H9 (cell line): Measurements from ENCODE around the gene NCBP3. TPM values are rescaled to one million over a fixed set of nuclear protein-coding genes. Genes with fewer than 3 reads are reported as not detected.

Experiments
- DNase-seq: peaks from one replicate; pipeline ENCODE4 v3.0.0-alpha.2; 2017
- H2AFZ ChIP-seq: one replicate; pipeline ENCODE4 v1.6.1; 2013; ENCODE audit warnings: mild to moderate bottlenecking, low read length, control low read depth, moderate library complexity
- H2AK5ac ChIP-seq: 2 replicates; pipeline ENCODE4 v1.6.1; 2013; ENCODE audit warnings: low read length, control low read depth, mixed read lengths; ENCODE audit not compliant: insufficient read length
- H2BK120ac ChIP-seq: one replicate; pipeline ENCODE4 v1.6.1; 2013; ENCODE audit warnings: low read depth, mild to moderate bottlenecking, low read length, control low read depth, inconsistent platforms; ENCODE audit not compliant: poor library complexity, severe bottlenecking
- H2BK12ac ChIP-seq: 2 replicates; pipeline ENCODE4 v1.6.1; 2013; ENCODE audit warnings: low read length, control low read depth, mixed read lengths, low read depth; ENCODE audit not compliant: insufficient read length
- H2BK15ac ChIP-seq: 2 replicates; pipeline ENCODE4 v1.6.1; 2013; ENCODE audit warnings: low read depth, low read length, control low read depth
- H2BK20ac ChIP-seq: one replicate; pipeline ENCODE4 v1.6.1; 2013; ENCODE audit warnings: low read depth, mild to moderate bottlenecking, low read length, control low read depth, inconsistent platforms; ENCODE audit not compliant: poor library complexity, severe bottlenecking
- H2BK5ac ChIP-seq: 2 replicates; pipeline ENCODE4 v1.6.1; 2013; ENCODE audit warnings: low read length, control low read depth, mixed read lengths; ENCODE audit not compliant: insufficient read length
- H3K14ac ChIP-seq: 2 replicates; pipeline ENCODE4 v1.6.1; 2013; ENCODE audit warnings: low read length, control low read depth; ENCODE audit not compliant: insufficient read depth
- H3K18ac ChIP-seq: 2 replicates; pipeline ENCODE4 v1.6.1; 2013; ENCODE audit warnings: low read depth, mild to moderate bottlenecking, mixed read lengths, low read length, control low read depth; ENCODE audit not compliant: insufficient read length
- H3K23ac ChIP-seq: 2 replicates; pipeline ENCODE4 v1.6.1; 2013; ENCODE audit warnings: low read length, control low read depth, mixed read lengths, low read depth; ENCODE audit not compliant: insufficient read length
- H3K23me2 ChIP-seq: 2 replicates; pipeline ENCODE4 v1.6.1; 2013; ENCODE audit warnings: low read depth, mild to moderate bottlenecking, mixed read lengths, low read length, control low read depth; ENCODE audit not compliant: insufficient read length, poor library complexity, severe bottlenecking
- H3K27ac ChIP-seq: 2 replicates; pipeline ENCODE4 v1.5.1; 2013; ENCODE audit warnings: low read length, control low read depth, mixed read lengths, low read depth; ENCODE audit not compliant: insufficient read length
- H3K27me3 ChIP-seq: 2 replicates; pipeline ENCODE4 v1.6.1; 2013; ENCODE audit warnings: low read length, control low read depth, inconsistent platforms; ENCODE audit not compliant: insufficient read depth
- H3K4ac ChIP-seq: 2 replicates; pipeline ENCODE4 v1.6.1; 2013; ENCODE audit warnings: low read depth, mild to moderate bottlenecking, control low read depth, inconsistent platforms, low read length, moderate library complexity
- H3K4me1 ChIP-seq: 2 replicates; pipeline ENCODE4 v1.6.1; 2013; ENCODE audit warnings: low read length, control low read depth, inconsistent platforms; ENCODE audit not compliant: insufficient read depth
- H3K4me2 ChIP-seq: 2 replicates; pipeline ENCODE4 v1.6.1; 2013; ENCODE audit warnings: low read length, control low read depth, mixed read lengths; ENCODE audit not compliant: insufficient read length, insufficient read depth
- H3K56ac ChIP-seq: 2 replicates; pipeline ENCODE4 v1.6.1; 2013; ENCODE audit warnings: low read depth, mild to moderate bottlenecking, mixed read lengths, low read length, control low read depth; ENCODE audit not compliant: insufficient read length
- H3K79me1 ChIP-seq: 2 replicates; pipeline ENCODE4 v1.6.1; 2013; ENCODE audit warnings: low read depth, mild to moderate bottlenecking, moderate library complexity, low read length, control low read depth, inconsistent platforms; ENCODE audit not compliant: insufficient read depth, poor library complexity, severe bottlenecking
- H3K79me2 ChIP-seq: 2 replicates; pipeline ENCODE4 v1.6.1; 2013; ENCODE audit warnings: low read length, control low read depth, inconsistent platforms; ENCODE audit not compliant: insufficient read depth
- H3K9ac ChIP-seq: 2 replicates; pipeline ENCODE4 v1.6.1; 2013; ENCODE audit warnings: low read length, control low read depth, mixed read lengths; ENCODE audit not compliant: insufficient read length; ENCODE audit errors: extremely low read depth
- H3K9me3 ChIP-seq: one replicate; pipeline ENCODE4 v1.6.1; 2013; ENCODE audit warnings: low read depth, low read length, inconsistent platforms; ENCODE audit not compliant: control insufficient read depth
- H3T11ph ChIP-seq: one replicate; pipeline ENCODE4 v1.6.1; 2013; ENCODE audit warnings: mild to moderate bottlenecking, low read length, control low read depth, inconsistent platforms
- H4K20me1 ChIP-seq: one replicate; pipeline ENCODE4 v1.6.1; 2013; ENCODE audit not compliant: control insufficient read depth, insufficient read length, insufficient read depth
- H4K5ac ChIP-seq: 2 replicates; pipeline ENCODE4 v1.6.1; 2013; ENCODE audit warnings: low read depth, mild to moderate bottlenecking, mixed read lengths, low read length, control low read depth; ENCODE audit not compliant: insufficient read length
- H4K8ac ChIP-seq: replicated peaks from 2 replicates; pipeline ENCODE4 v1.6.1; 2013; ENCODE audit warnings: low read length, control low read depth, mixed read lengths, low read depth; ENCODE audit not compliant: insufficient read length
- H4K91ac ChIP-seq: 2 replicates; pipeline ENCODE4 v1.6.1; 2013; ENCODE audit warnings: low read depth, mild to moderate bottlenecking, moderate library complexity, mixed read lengths, low read length, control low read depth; ENCODE audit not compliant: insufficient read length
- H3K27ac Mint-ChIP-seq, 3 experiments: 2 replicates in 2 of 3; 3 replicates in 1 of 3; pipeline ENCODE4 v1.8.0; 2020 to 2021; ENCODE audit warnings: mixed read lengths in 3 of 3, mild to moderate bottlenecking in 1 of 3, moderate library complexity in 1 of 3
- H3K27me3 Mint-ChIP-seq: 2 replicates; pipeline ENCODE4 v1.8.0; 2021; ENCODE audit warnings: low read depth, mild to moderate bottlenecking, moderate library complexity, mixed read lengths
- H3K36me3 Mint-ChIP-seq, 3 experiments: 2 replicates in 2 of 3; 3 replicates in 1 of 3; pipeline ENCODE4 v1.8.0; 2020 to 2021; ENCODE audit warnings: low read depth in 3 of 3, mixed read lengths in 3 of 3; ENCODE audit not compliant: insufficient read depth in 1 of 3
- H3K4me1 Mint-ChIP-seq, 2 experiments: 2 replicates each; pipeline ENCODE4 v1.8.0; 2020; ENCODE audit warnings: mixed read lengths in 2 of 2
- H3K4me3 Mint-ChIP-seq, 2 experiments: 2 replicates in 1 of 2; 3 replicates in 1 of 2; pipeline ENCODE4 v1.8.0; 2020 to 2021; ENCODE audit warnings: mild to moderate bottlenecking in 2 of 2, mixed read lengths in 2 of 2, moderate library complexity in 1 of 2
- H3K9me3 Mint-ChIP-seq, 2 experiments: 2 replicates in 1 of 2; 3 replicates in 1 of 2; pipeline ENCODE4 v1.8.0; 2020; ENCODE audit warnings: mild to moderate bottlenecking in 2 of 2, mixed read lengths in 2 of 2, moderate library complexity in 1 of 2
- CTCF ChIP-seq: fragments of 200-600 bp; sonication (generic); conservative IDR thresholded peaks from 3 replicates; pipeline ENCODE4 v1.8.0; 2021; ENCODE audit warnings: antibody characterized with exemption, mild to moderate bottlenecking
- WGBS: extraction: QIAGEN DNeasy Blood & Tissue Kit; methylation state at CpG from one replicate; pipeline ENCODE4 v1.1.7; 2013; ENCODE audit warnings: missing lambda C conversion rate, low lambda C conversion rate, mixed read lengths; ENCODE audit not compliant: insufficient read length; ENCODE audit errors: extremely low coverage; 5-methylcytosine and 5-hydroxymethylcytosine counted together
- total RNA-seq: library from RNA; stranded (reverse); gene quantifications from 2 replicates; pipeline ENCODE4 v1.2.1, GENCODE V29; 2021

The NCBP3 gene
- total RNA-seq, 1 experiment from 2014 or later, result 45.7 TPM

- Histone ChIP-seq H3K4me2 (no peak overlapping the region), H2AFZ (no peak overlapping the region), H2BK20ac (no peak overlapping the region), H3K9me3 (no peaks in the 10 kb centered on the region), H3K79me2 (no peaks in the 10 kb centered on the region), H4K8ac (no peak overlapping the region), H3K18ac (no peak overlapping the region), H3K9ac (no peak overlapping the region), H3K14ac (no peak overlapping the region), H3K23me2 (no peaks in the 10 kb centered on the region), H3K56ac (no peak overlapping the region), H2BK12ac (no peak overlapping the region), H3K4me1 (no peaks in the 10 kb centered on the region), H3K4ac (no peak overlapping the region), H2AK5ac (no peak overlapping the region), H2BK15ac (no peak overlapping the region; the same call in 1 of the 2 replicates), H3K23ac (no peak overlapping the region), H3K27me3 (no peaks in the 10 kb centered on the region), H3K79me1 (no peaks in the 10 kb centered on the region), H4K5ac (no peak overlapping the region), H4K20me1 (no peaks in the 10 kb centered on the region), H3T11ph (no peak overlapping the region), H3K27ac (no peak overlapping the region), H2BK5ac (no peak overlapping the region), H4K91ac (no peak overlapping the region), H2BK120ac (no peak overlapping the region)
- H3K27ac Mint-ChIP-seq, result peak overlapping the region in 2 of 3 experiments; percentile 1 to 56; a peak in 3 of 7 replicates
- no peak overlapping the region for H3K4me3 Mint-ChIP-seq
- no peak for TF ChIP-seq CTCF
- H3K9me3 Mint-ChIP-seq, result no peaks in the 10 kb centered on the region
- H3K4me1 Mint-ChIP-seq, result no peaks in the 10 kb centered on the region
- H3K27me3 Mint-ChIP-seq, result no peaks in the 10 kb centered on the region
- H3K36me3 Mint-ChIP-seq, result peaks cover 24 to 85% (median 73%) of the 10 kb centered on the region in 3 experiments; a peak in 6 of 7 replicates
- DNase-seq, result no peak
- WGBS, result no CpG with 5 or more reads among the region's 15 CpGs
Measured at GRCh38 chr17:3813171-3813570, 32.9 kb downstream of the NCBP3 start.
